Measurements from ENCODE around the gene CLDN9. TPM values are rescaled to one million over a fixed set of nuclear protein-coding genes. Genes with fewer than 3 reads are reported as not detected.

CLDN9 gene
- total and polyA plus RNA-seq, 2 donors (not counting 1 experiment from before 2014, with no cell fraction given), result 0.04 TPM; not detected in 1

GRCh38 chr16:3060339-3061127 lies 47.8 kb downstream of the CLDN9 start:
- peak overlapping the region; percentile 98 for H2AFZ ChIP-seq (ENCODE audit: insufficient read depth, low read depth, low read length, poor library complexity, severe bottlenecking)
- TF ChIP-seq, protein P1, sequence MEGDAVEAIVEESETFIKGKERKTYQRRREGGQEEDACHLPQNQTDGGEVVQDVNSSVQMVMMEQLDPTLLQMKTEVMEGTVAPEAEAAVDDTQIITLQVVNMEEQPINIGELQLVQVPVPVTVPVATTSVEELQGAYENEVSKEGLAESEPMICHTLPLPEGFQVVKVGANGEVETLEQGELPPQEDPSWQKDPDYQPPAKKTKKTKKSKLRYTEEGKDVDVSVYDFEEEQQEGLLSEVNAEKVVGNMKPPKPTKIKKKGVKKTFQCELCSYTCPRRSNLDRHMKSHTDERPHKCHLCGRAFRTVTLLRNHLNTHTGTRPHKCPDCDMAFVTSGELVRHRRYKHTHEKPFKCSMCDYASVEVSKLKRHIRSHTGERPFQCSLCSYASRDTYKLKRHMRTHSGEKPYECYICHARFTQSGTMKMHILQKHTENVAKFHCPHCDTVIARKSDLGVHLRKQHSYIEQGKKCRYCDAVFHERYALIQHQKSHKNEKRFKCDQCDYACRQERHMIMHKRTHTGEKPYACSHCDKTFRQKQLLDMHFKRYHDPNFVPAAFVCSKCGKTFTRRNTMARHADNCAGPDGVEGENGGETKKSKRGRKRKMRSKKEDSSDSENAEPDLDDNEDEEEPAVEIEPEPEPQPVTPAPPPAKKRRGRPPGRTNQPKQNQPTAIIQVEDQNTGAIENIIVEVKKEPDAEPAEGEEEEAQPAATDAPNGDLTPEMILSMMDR (IDR thresholded peaks at IDR 0.05), result no peak
- TF ChIP-seq EZH2 (IDR thresholded peaks at IDR 0.05; ENCODE audit: borderline replicate concordance, insufficient read depth, low read depth, low read length, poor library complexity, severe bottlenecking), result no peak

GRCh38 chr16:3062553-3062952 lies 49.8 kb downstream of the CLDN9 start:
- WGBS (ENCODE audit: insufficient coverage), result 95% methylated on average over 3 of the region's 6 CpGs
- Histone ChIP-seq H3K79me2 (ENCODE audit: control insufficient read depth, insufficient read depth, low read length) (no peaks in the 10 kb centered on the region), H3K27me3 (replicated peaks in 1 of 4; ENCODE audit: control extremely low read depth in 1 of 4, control insufficient read depth in 3 of 4, insufficient read depth in 4 of 4, low read length in 3 of 4) (peaks cover 0 to 6% (median 0%) of the 10 kb centered on the region in 4 experiments), H3K9ac (ENCODE audit: low read length) (no peak overlapping the region), H3K27ac (ENCODE audit: low read length in 2 of 2) (no peak overlapping the region), H2AFZ (ENCODE audit: insufficient read depth, low read depth, low read length, poor library complexity, severe bottlenecking) (no peak overlapping the region), H3K36me3 (replicated peaks in 1 of 2; ENCODE audit: control extremely low read depth in 1 of 2, control insufficient read depth in 1 of 2, extremely low read depth in 1 of 2, insufficient read depth in 2 of 2, low read length in 1 of 2) (no peaks in the 10 kb centered on the region), H3K4me3 (ENCODE audit: control extremely low read depth in 1 of 5, extremely low read depth in 1 of 5, insufficient read depth in 1 of 5, low read depth in 2 of 5, low read length in 4 of 5) (no peak overlapping the region), H4K20me1 (ENCODE audit: control insufficient read depth, insufficient read depth, low read length, poor library complexity, severe bottlenecking) (no peaks in the 10 kb centered on the region), H3K4me2 (replicated peaks; ENCODE audit: low read depth, low read length, poor library complexity, severe bottlenecking) (no peak overlapping the region), H3K9me3 (ENCODE audit: control extremely low read depth in 1 of 3, control insufficient read depth in 2 of 3, insufficient read depth in 1 of 3, low read length in 2 of 3) (no peaks in the 10 kb centered on the region), H3K4me1 (ENCODE audit: control insufficient read depth in 2 of 2, insufficient read depth in 2 of 2, low read length in 2 of 2) (peaks cover 11 to 16% of the 10 kb centered on the region in 2 donors)
- Mint-ChIP-seq H3K4me1 (peaks cover 13% of the 10 kb centered on the region), H3K9me3 (ENCODE audit: insufficient read depth) (no peaks in the 10 kb centered on the region), H3K4me3 (no peak overlapping the region), H3K27ac (no peak overlapping the region), H3K27me3 (no peaks in the 10 kb centered on the region)
- TF ChIP-seq, protein P1 (IDR thresholded peaks at IDR 0.05), result no peak
- no peak for TF ChIP-seq EZH2 (IDR thresholded peaks at IDR 0.05; ENCODE audit: borderline replicate concordance, insufficient read depth, low read depth, low read length, poor library complexity, severe bottlenecking)
- DNase-seq, result no peak
- ChIA-PET CTCF (interaction anchor here (5.0 kb wide), 1 partner anchor 65 kb away, joined by 38 read pairs; no protein-coding TSS in a partner anchor), POLR2A (no interaction called here)
- intact Hi-C loops (cut with micrococcal nuclease), result no loop called here
- ATAC-seq (ENCODE audit: low read depth), result no peak

More at GRCh38 chr16:3060339-3061127, 47.8 kb downstream of the CLDN9 start:
- DNase-seq (no peak), ATAC-seq (ENCODE audit: low read depth) (no peak)
- ChIA-PET POLR2A (interaction anchor here (1.3 kb wide), 1 partner anchor 98 kb away, joined by 3 read pairs; no protein-coding TSS in a partner anchor), CTCF (interaction anchor here (0.9 to 6.5 kb wide), 13 partner anchors 16 to 397 kb away, joined by 3 to 140 read pairs (median 8); partner anchors contain the start of genes HCFC1R1, THOC6, ZNF213 and ZSCAN10)
- Histone ChIP-seq H4K20me1 (ENCODE audit: control insufficient read depth, insufficient read depth, low read length, poor library complexity, severe bottlenecking) (no peaks in the 10 kb centered on the region), H3K4me2 (replicated peaks; ENCODE audit: low read depth, low read length, poor library complexity, severe bottlenecking) (no peak overlapping the region), H3K9ac (ENCODE audit: low read length) (no peak overlapping the region), H3K4me1 (ENCODE audit: control insufficient read depth in 2 of 2, insufficient read depth in 2 of 2, low read length in 2 of 2) (peaks cover 11 to 14% of the 10 kb centered on the region in 2 donors), H3K9me3 (ENCODE audit: control extremely low read depth in 1 of 3, control insufficient read depth in 2 of 3, insufficient read depth in 1 of 3, low read length in 2 of 3) (no peaks in the 10 kb centered on the region), H3K79me2 (ENCODE audit: control insufficient read depth, insufficient read depth, low read length) (no peaks in the 10 kb centered on the region), H3K27ac (ENCODE audit: low read length in 2 of 2) (no peak overlapping the region), H3K36me3 (replicated peaks in 1 of 2; ENCODE audit: control extremely low read depth in 1 of 2, control insufficient read depth in 1 of 2, extremely low read depth in 1 of 2, insufficient read depth in 2 of 2, low read length in 1 of 2) (no peaks in the 10 kb centered on the region), H3K4me3 (ENCODE audit: control extremely low read depth in 1 of 5, extremely low read depth in 1 of 5, insufficient read depth in 1 of 5, low read depth in 2 of 5, low read length in 4 of 5) (no peak overlapping the region), H3K27me3 (replicated peaks in 1 of 4; ENCODE audit: control extremely low read depth in 1 of 4, control insufficient read depth in 3 of 4, insufficient read depth in 4 of 4, low read length in 3 of 4) (peaks cover 0 to 6% (median 0%) of the 10 kb centered on the region in 4 experiments)
- Mint-ChIP-seq H3K27ac (peak overlapping the region; percentile 65), H3K4me3 (peak overlapping the region; percentile 87), H3K4me1 (peaks cover 11% of the 10 kb centered on the region), H3K9me3 (ENCODE audit: insufficient read depth) (no peaks in the 10 kb centered on the region), H3K27me3 (no peaks in the 10 kb centered on the region)
- 100% methylated on average over 4 of the region's 14 CpGs for whole genome bisulfite sequencing (ENCODE audit: insufficient coverage)
- intact Hi-C loops (cut with micrococcal nuclease), result no loop called here
